Activated naive CD4-positive, alpha-beta T cell treated with anti-CD3 and anti-CD28 coated beads, Interleukin-2, amount 10 ng/mL, durations not matched to agents 7 days and 5 days (primary cell): ENCODE data around the gene AK5.

Source experiments
- CTCF ChIA-PET: fragments of 350-600 bp; sonication (Branson Sonifier 250); formaldehyde crosslinking; loops from one replicate; lab custom pipeline; 2021; ENCODE audit warnings: antibody characterized with exemption; lab: Charles Lee
- DNase-seq: peaks from one replicate; pipeline ENCODE4 v3.0.0-alpha.2; 2020
- H3K27ac Mint-ChIP-seq: one replicate; pipeline ENCODE4 v1.8.0; 2021; ENCODE audit warnings: mild to moderate bottlenecking, moderate library complexity, mixed read lengths
- H3K27me3 Mint-ChIP-seq: one replicate; pipeline ENCODE4 v1.8.0; 2021; ENCODE audit warnings: mild to moderate bottlenecking, mixed read lengths
- H3K36me3 Mint-ChIP-seq: one replicate; pipeline ENCODE4 v1.8.0; 2021; ENCODE audit warnings: mixed read lengths
- H3K4me1 Mint-ChIP-seq: one replicate; pipeline ENCODE4 v1.8.0; 2021; ENCODE audit warnings: mixed read lengths
- H3K4me3 Mint-ChIP-seq: one replicate; pipeline ENCODE4 v1.8.0; 2021; ENCODE audit warnings: mild to moderate bottlenecking, moderate library complexity, mixed read lengths
- H3K9me3 Mint-ChIP-seq: one replicate; pipeline ENCODE4 v1.8.0; 2021; ENCODE audit warnings: mixed read lengths

Gene AK5

DNA sequence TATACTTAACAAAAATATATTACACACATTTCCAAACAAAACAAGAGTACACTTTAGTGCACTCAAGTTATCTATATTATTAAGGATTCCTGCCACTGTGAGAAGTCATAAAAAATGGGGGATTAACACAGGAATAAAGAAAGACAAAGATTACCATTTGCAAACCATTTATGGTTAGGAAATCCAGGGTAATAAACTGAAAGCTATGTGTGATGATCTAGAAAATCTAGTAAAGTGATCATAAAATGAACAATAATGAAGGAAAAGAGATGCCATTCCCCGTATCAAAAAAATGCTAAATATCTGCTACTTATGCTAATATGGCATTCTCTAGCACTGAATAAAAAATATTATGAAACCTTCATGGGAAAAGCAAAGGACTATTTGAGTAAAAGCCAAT is 101.4 kb downstream of the AK5 start:
- Mint-ChIP-seq H3K27ac (no peak overlapping the region), H3K9me3 (no peaks in the 10 kb centered on the region)
- CTCF ChIA-PET = no interaction called here

DNA sequence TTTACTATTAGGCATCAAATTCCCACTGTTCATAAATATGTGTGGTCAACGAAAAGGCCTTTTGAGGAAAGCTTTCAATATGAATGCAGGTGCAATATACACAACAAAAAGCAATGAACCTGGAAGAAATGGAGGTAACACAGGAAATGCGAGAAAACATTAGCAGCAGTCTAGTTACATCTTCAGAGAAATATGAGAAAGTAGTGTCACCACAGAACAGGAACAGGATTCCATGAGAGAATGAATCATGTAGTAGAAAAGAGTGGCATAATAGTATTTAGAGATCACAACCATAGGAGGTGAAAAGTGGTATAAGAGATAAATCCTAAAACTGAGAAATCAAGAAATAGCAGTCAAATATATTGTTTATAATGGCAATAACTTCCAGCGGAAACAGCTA is 103.7 kb downstream of the AK5 start:
- Mint-ChIP-seq H3K27ac (no peak overlapping the region), H3K36me3 (no peaks in the 10 kb centered on the region), H3K9me3 (no peaks in the 10 kb centered on the region), H3K4me1 (peaks cover 9% of the 10 kb centered on the region), H3K4me3 (no peak overlapping the region), H3K27me3 (no peaks in the 10 kb centered on the region)
- DNase-seq = no peak
- CTCF ChIA-PET = no interaction called here

More for the DNA sequence above, 101.4 kb downstream of the AK5 start:
- DNase-seq = no peak
- Mint-ChIP-seq H3K4me1 (peaks cover 20% of the 10 kb centered on the region), H3K36me3 (no peaks in the 10 kb centered on the region), H3K27me3 (no peaks in the 10 kb centered on the region), H3K4me3 (no peak overlapping the region)

- Mint-ChIP-seq H3K27ac (no peak overlapping the region), H3K4me1 (peaks cover 9% of the 10 kb centered on the region), H3K27me3 (no peaks in the 10 kb centered on the region), H3K36me3 (no peaks in the 10 kb centered on the region), H3K9me3 (no peaks in the 10 kb centered on the region), H3K4me3 (no peak overlapping the region)
- DNase-seq = no peak
- CTCF ChIA-PET = no interaction called here
These were observed 104.5 kb downstream of the AK5 start for GRCh38 chr1:77386276-77386675.

GRCh38 chr1:77387553-77387952 is 105.7 kb downstream of the AK5 start:
- no peaks in the 10 kb centered on the region for H3K27me3 Mint-ChIP-seq
- no peaks in the 10 kb centered on the region for H3K36me3 Mint-ChIP-seq
- DNase-seq = no peak
- no peak overlapping the region for H3K27ac Mint-ChIP-seq
- H3K4me3 Mint-ChIP-seq = no peak overlapping the region
- CTCF ChIA-PET = no interaction called here
- peaks cover 9% of the 10 kb centered on the region for H3K4me1 Mint-ChIP-seq
- H3K9me3 Mint-ChIP-seq = no peaks in the 10 kb centered on the region

GRCh38 chr1:77388661-77389060 is 106.8 kb downstream of the AK5 start:
- CTCF ChIA-PET = no interaction called here
- Mint-ChIP-seq H3K4me1 (peaks cover 9% of the 10 kb centered on the region), H3K9me3 (no peaks in the 10 kb centered on the region), H3K4me3 (no peak overlapping the region), H3K36me3 (no peaks in the 10 kb centered on the region), H3K27ac (no peak overlapping the region), H3K27me3 (no peaks in the 10 kb centered on the region)
- DNase-seq = no peak

- no peak overlapping the region for H3K4me3 Mint-ChIP-seq
- peaks cover 5% of the 10 kb centered on the region for H3K4me1 Mint-ChIP-seq
- no peaks in the 10 kb centered on the region for H3K27me3 Mint-ChIP-seq
- no peak for DNase-seq
- no peaks in the 10 kb centered on the region for H3K36me3 Mint-ChIP-seq
- H3K27ac Mint-ChIP-seq = no peak overlapping the region
- CTCF ChIA-PET = no interaction called here
- H3K9me3 Mint-ChIP-seq = no peaks in the 10 kb centered on the region
These were observed 110.7 kb downstream of the AK5 start for GRCh38 chr1:77392486-77392885.

GRCh38 chr1:77394166-77394565 is 112.3 kb downstream of the AK5 start:
- no peak overlapping the region for H3K27ac Mint-ChIP-seq
- no peaks in the 10 kb centered on the region for H3K27me3 Mint-ChIP-seq
- CTCF ChIA-PET = no interaction called here
- DNase-seq = no peak
- no peak overlapping the region for H3K4me3 Mint-ChIP-seq
- no peaks in the 10 kb centered on the region for H3K36me3 Mint-ChIP-seq
- no peaks in the 10 kb centered on the region for H3K9me3 Mint-ChIP-seq
- H3K4me1 Mint-ChIP-seq = no peaks in the 10 kb centered on the region

DNA sequence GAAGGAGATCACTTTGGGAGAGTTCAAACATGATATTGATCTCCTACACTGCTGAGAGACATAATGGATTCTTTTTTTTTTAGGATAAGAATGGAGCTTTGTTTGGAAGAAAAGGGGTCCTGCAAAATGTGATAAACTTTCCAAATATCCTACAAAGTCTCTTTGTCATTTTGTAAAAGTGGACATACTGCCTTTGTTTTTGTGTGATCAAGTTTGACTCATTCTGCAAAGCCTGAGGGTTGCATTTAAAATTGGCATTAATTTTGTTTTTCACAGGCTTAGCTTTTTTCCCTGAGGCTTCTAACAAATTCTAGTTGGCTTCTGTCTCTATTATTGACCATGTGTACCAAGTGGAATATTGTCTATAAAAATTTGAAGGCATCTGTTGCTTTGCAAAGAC is 113.2 kb downstream of the AK5 start:
- no peak for DNase-seq
- no peaks in the 10 kb centered on the region for H3K9me3 Mint-ChIP-seq
- CTCF ChIA-PET = no interaction called here
- no peaks in the 10 kb centered on the region for H3K27me3 Mint-ChIP-seq
- no peak overlapping the region for H3K27ac Mint-ChIP-seq
- H3K4me1 Mint-ChIP-seq = no peaks in the 10 kb centered on the region
- H3K36me3 Mint-ChIP-seq = no peaks in the 10 kb centered on the region
- H3K4me3 Mint-ChIP-seq = no peak overlapping the region

DNA sequence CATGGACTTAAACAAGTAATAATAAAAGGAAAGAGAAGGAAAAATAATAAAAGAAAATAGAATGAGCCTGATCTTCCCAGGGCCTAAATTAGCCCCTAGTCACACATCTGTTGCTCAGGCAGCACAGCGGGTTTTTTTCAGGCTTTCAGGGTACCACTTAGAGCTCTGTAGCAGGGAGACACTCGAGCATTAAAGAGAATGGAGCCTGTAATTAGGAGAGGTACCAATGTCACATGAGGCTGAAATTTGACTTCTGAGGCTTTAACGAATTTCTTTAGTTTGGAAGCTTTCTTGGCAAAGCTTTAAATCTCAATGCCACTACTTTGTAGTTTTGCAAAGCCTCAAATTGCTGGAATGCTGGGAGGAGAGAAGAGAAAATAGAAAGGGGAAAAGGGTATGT is 116.3 kb downstream of the AK5 start:
- no peaks in the 10 kb centered on the region for H3K9me3 Mint-ChIP-seq
- H3K4me1 Mint-ChIP-seq = no peaks in the 10 kb centered on the region
- H3K4me3 Mint-ChIP-seq = no peak overlapping the region
- H3K27me3 Mint-ChIP-seq = no peaks in the 10 kb centered on the region
- H3K27ac Mint-ChIP-seq = no peak overlapping the region
- H3K36me3 Mint-ChIP-seq = no peaks in the 10 kb centered on the region
- CTCF ChIA-PET = no interaction called here
- no peak for DNase-seq

GRCh38 chr1:77399250-77400086 is 117.6 kb downstream of the AK5 start:
- Mint-ChIP-seq H3K27ac (no peak overlapping the region), H3K4me1 (no peaks in the 10 kb centered on the region), H3K27me3 (no peaks in the 10 kb centered on the region), H3K9me3 (no peaks in the 10 kb centered on the region), H3K36me3 (no peaks in the 10 kb centered on the region), H3K4me3 (no peak overlapping the region)
- CTCF ChIA-PET = no interaction called here
- DNase-seq = no peak

- H3K4me3 Mint-ChIP-seq = no peak overlapping the region
- no peak for DNase-seq
- H3K27me3 Mint-ChIP-seq = no peaks in the 10 kb centered on the region
- no peaks in the 10 kb centered on the region for H3K4me1 Mint-ChIP-seq
- H3K9me3 Mint-ChIP-seq = no peaks in the 10 kb centered on the region
- no peak overlapping the region for H3K27ac Mint-ChIP-seq
- H3K36me3 Mint-ChIP-seq = no peaks in the 10 kb centered on the region
- CTCF ChIA-PET = no interaction called here
These were observed 119.0 kb downstream of the AK5 start for GRCh38 chr1:77400781-77401180.

DNA sequence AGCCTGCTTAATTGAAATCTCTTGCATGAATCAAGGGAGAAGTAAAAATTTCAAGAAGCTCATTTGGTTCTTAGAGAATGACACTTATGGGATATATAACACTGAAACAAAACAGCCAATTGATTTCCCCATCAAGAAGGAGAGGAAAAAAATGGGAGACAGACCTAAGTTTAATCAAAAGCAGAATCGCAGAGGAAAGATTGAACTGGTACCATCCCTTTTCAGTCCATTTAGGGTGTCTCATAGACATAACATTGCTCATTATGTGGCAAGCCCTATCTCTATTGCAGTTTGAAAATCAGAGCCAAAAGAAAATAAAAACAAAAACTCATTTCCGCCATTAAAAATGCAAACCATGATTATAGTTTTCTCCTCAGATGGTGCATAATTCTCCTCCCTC is 119.6 kb downstream of the AK5 start:
- Mint-ChIP-seq H3K27ac (no peak overlapping the region), H3K36me3 (no peaks in the 10 kb centered on the region), H3K4me3 (no peak overlapping the region), H3K27me3 (no peaks in the 10 kb centered on the region), H3K4me1 (no peaks in the 10 kb centered on the region), H3K9me3 (no peaks in the 10 kb centered on the region)
- CTCF ChIA-PET = no interaction called here
- DNase-seq = no peak

DNA sequence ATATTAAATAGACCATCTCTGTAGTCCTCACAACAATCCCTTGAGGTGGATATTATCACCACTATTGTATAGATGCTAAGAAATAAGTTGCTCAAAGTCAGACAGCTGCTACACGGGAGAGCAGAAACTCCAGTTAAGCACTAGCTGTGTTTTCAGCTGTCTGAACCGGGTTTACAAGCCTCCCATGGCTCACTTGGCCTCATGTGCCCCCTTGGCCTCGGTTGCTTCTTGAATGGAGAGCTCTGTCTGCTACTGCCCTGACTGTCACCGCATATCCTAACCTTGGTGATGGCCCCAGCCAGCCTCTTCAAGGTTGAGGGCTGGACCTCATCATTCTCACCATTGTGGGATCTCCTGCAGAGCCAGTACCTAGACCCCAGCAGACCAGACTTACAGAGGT is 123.4 kb downstream of the AK5 start:
- Mint-ChIP-seq H3K27ac (no peak overlapping the region), H3K4me1 (no peaks in the 10 kb centered on the region), H3K9me3 (peaks cover 9% of the 10 kb centered on the region), H3K4me3 (no peak overlapping the region), H3K36me3 (no peaks in the 10 kb centered on the region), H3K27me3 (no peaks in the 10 kb centered on the region)
- CTCF ChIA-PET = no interaction called here
- no peak for DNase-seq

DNA sequence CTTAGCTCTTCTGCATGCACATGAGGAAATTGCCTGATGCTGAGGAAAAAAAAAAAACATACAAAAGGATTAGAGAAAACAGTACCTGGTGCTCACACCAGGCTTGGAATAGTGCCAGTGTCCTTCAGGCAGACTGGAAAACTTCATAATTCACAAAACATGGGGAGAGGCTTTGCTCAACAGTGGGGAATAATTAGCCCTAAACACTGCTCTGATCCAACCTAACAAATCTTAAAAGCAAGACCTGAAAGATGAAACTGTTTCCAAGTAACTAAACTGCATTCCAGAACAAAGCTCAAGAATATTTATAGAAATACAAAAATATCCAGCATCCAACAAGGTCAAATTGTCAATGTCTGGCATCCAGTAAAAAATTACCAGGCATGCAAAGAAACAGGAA is 124.8 kb downstream of the AK5 start:
- Mint-ChIP-seq H3K27ac (no peak overlapping the region), H3K4me1 (no peaks in the 10 kb centered on the region)
- DNase-seq = no peak

GRCh38 chr1:77407738-77408375 is 126.0 kb downstream of the AK5 start:
- no peak overlapping the region for H3K4me3 Mint-ChIP-seq
- peaks cover 4% of the 10 kb centered on the region for H3K4me1 Mint-ChIP-seq
- CTCF ChIA-PET = no interaction called here
- no peak overlapping the region for H3K27ac Mint-ChIP-seq
- DNase-seq = no peak
- H3K9me3 Mint-ChIP-seq = peaks cover 9% of the 10 kb centered on the region
- H3K27me3 Mint-ChIP-seq = no peaks in the 10 kb centered on the region
- no peaks in the 10 kb centered on the region for H3K36me3 Mint-ChIP-seq

More for the DNA sequence above, 124.8 kb downstream of the AK5 start:
- CTCF ChIA-PET = no interaction called here
- Mint-ChIP-seq H3K4me3 (no peak overlapping the region), H3K27me3 (no peaks in the 10 kb centered on the region), H3K36me3 (no peaks in the 10 kb centered on the region), H3K9me3 (peaks cover 9% of the 10 kb centered on the region)
